ENCODE data around the gene IZUMO3.
"Not testable (repeated sequence)": the region's sequence is repeated elsewhere in the genome, so short reads cannot be mapped to it uniquely, and the experiment has no call there.

Gene IZUMO3

GRCh38 chr9:24545847-24546522 lies at the start of gene IZUMO3:
TSS of gene IZUMO3 (minus strand) at chr9:24545897. CDS start at chr9:24545649, 248 bp downstream.
- DNase-seq, result no peak

DNA sequence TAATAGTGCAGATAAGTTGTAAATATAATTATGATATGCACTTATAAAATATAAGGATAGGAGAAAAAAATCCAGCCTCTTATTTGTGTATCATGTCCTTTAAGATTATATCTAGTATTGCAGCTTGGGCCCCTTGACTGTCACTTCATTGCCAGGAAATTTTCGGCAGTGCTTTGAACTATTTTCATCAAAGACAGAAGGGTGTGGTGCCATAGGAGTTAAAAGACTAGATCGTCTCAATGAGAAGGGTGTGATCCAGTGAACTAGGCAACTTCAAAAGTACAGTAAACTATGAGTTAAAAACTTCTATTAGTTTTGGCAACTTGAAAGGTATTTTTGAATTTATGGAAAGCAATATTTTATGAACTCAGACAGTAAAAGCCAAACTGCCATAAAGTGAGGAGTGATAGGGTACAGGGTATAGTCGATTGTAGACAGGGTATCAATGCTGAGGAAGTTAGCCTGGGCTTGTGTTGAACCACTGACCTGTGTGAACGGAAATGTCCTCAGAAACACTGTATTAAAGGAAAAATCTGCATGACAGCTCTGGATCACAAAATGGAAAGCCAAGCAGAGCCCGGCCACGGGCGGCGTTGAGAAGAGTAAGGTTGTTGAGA lies 48.6 kb upstream of the IZUMO3 start:
- no peak for DNase-seq

GRCh38 chr9:24590432-24590831 lies 44.7 kb upstream of the IZUMO3 start:
- no peak for DNase-seq

DNA sequence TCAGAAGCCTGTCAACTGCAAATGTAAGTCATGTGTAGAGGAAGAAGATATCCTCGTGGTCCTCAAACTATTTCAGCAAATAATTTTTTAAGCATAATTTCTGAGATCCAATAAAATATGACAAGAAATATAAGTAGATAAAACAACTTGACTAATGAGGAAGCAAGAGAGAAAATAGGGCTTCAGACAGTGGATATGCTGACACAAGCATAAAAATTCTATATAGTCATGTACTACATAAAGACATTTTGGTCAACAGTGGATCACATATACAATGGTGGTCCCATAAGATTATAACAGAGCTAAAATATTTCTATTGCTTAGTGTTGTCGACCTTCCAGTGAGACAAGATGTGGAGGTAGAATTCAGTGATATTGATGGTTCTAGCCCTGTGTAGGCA lies 42.2 kb upstream of the IZUMO3 start:
- no peak for DNase-seq

DNA sequence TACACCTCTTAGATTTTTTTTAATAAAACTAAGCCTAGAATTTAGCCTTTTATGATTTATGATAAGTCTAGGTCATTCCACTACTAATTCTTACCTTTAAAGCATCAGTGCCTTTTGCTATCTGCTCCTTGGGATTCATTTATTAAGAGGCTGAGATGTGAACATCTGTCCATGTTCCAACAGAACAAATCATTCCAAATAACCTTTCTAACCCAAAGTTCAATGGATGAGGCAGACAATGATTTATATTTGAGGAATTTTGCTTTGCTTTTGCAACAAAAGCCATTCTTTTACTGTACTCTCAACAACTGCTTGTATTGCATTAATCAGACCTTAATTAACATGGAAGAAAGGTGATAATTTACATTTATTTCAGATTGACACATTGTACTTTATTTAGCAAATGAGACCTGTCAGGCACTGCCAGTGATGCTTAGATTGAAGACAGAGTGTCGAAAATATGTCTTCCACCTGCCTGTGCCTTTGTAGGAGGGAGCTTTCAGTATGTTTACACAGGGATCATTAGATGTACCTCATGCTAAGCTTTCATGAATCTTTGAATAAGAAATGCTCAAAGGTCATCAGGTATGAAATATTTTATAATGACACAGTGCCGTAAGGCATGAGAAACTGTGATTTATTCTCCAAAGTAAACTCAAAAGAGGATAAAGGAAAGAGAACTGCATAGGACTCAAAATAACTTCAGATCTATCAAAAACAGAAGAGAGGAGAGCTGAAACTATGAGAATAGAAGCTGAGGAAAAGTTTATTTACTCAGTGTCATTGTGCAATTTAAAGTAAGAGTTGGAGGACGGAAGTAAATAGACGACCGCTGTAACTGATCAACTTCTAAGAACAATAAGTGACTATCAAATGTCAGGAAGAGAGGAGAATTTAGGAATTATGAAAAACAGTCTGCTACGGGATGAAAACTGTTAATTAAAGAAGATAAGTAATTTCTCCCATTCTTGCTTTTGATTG lies 36.7 kb upstream of the IZUMO3 start:
- peak; percentile 46 for DNase-seq

- not testable (repeated sequence) for DNase-seq
These were observed 34.3 kb upstream of the IZUMO3 start for GRCh38 chr9:24580005-24580404.

DNA sequence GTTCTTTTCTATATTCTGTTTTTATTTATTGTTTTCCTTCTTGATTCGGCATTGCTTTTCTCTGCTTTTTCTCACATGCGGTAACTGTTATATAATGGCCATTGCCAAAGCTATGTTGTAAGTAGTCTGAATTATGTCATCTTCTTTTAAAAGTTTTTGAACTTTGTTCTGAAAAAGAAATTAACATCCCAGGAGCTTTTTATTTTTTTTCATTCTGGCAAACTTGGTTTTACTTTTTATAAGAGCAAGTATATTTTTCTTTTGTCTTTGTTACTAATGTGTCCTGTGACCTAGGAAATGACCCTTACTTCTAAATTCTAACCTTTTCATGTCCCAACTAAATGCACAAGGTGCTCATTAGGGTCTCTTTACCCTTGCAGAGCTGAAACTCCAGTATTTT lies 26.7 kb upstream of the IZUMO3 start:
- DNase-seq, result no peak

DNA sequence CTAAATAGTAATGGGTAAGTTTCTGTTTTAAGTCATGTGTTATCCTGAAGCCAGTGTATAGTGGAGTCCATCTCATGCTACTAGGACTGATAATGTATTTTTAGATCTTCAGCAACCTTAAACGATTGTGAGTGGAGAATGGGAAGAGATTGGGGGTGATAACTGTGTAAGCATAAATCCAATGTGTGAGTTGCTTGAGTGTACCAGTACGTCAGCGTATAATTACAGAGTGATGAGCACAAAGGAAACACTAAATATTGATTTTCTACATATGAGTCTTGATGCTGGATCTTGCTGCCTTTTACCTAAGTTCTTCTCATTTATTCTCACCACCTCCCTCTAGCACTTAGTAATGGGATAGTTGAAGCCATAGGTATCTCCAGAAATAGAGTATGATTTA lies 16.3 kb upstream of the IZUMO3 start:
- no peak for DNase-seq

DNA sequence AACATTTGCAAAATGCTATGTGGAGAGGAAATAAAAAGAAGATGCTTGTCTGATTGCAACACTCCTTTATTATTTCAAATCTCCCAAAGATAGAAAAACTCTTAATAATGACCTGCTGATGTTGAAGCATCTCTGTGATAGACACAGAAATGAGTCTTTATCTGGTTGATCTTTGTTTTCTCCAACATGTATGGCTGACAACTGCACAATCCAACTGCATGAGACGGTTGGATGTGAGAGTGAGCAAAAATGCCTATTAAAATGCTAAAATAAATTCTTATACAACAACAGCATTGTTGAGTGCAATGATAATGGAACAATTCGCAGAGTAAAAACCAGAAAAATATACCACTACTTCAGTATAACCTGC lies 7.5 kb upstream of the IZUMO3 start:
- no peak for DNase-seq

DNA sequence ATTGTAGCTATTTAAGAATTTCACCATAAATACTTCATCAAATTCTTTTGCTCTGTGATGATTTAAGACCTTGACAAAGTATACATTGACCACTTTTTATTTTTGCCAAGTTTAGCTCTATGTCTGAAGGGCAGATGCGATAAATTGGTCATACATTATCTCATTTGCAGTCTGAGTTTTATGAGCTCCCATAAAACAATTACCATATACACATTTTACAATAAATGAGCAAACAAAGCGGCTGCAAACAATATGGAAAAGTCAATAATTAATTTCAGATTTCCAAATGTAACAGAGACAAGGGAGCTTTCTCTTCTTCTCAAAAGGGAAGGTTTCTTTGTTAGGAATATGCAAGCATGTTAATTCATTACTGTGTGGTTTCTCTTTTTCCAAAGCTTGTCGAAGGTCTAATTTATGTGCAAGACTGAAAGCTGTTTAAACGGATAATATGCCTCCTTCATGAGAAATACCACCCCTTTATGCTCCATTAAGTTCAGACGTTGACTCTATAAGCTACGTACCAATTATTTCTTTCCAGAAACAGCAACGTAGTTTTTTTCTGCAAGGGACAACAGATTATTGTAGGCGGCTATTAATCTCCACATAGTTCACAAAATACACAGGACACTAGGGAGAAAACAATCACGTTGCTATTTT lies 7.0 kb upstream of the IZUMO3 start:
- DNase-seq, result no peak

DNA sequence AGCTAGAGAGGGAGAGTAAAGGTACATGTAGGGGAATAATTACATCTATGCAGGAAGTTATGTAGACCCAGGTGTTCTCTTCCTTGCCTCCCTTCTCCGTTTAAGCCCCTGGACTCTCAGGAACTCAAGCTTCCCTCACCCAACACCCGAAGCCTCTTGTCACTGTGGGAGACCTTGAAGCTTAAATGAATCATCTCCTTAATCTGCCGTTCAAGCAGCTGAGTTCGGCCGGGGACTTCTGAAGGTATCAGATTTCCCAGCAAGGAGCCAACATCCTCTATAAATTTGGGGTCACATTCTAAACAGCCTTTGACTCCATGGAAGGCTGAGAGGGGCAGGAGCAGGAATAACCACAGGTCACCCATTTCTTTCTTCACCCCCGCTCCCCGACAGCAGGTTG lies 412 bp downstream of the IZUMO3 start:
- no peak for DNase-seq

GRCh38 chr9:24518545-24518944 lies 27.2 kb downstream of the IZUMO3 start:
- DNase-seq, result no peak

DNA sequence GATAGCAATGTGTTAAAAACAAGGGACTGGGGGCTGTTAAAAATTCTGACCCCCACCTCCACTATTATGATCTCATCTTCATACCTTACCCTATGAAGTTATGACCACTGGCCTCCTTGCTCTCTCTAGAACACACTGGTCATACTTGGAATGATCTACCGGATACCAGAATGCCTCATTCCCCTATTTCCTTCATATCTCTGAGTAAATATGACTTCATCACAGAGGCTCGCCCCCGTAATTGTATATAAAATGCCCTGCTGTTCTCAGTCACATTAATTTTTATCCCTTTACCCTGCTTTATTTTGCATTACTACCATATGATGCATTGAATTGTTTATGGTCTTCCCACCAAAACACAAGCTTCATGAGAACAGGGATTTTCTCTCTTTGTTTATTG lies 29.2 kb downstream of the IZUMO3 start:
- DNase-seq, result no peak

DNA sequence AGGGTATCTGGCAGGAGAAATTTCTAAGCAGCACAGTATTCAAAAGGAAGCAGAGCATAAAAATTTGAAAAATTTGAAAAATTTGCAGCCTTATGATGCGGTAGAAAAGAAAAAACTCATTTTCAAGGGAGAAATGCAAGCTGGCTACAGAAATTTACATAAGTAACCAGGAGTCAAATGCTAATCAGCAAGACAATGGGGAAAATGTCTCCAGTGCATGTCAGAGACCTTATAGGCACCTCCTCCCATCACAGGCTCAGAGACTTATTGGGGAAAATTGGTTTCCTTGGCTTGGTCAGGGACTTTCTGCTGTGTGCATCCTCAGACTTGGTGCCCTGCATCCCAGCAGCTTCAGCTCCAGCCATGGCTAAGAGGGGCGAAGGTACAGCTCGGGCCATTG lies 35.8 kb downstream of the IZUMO3 start:
- no peak for DNase-seq

- no peak for DNase-seq
These were observed 41.2 kb downstream of the IZUMO3 start for GRCh38 chr9:24504521-24504920.

- no peak for DNase-seq
These were observed 43.3 kb downstream of the IZUMO3 start for GRCh38 chr9:24502206-24502937.

DNA sequence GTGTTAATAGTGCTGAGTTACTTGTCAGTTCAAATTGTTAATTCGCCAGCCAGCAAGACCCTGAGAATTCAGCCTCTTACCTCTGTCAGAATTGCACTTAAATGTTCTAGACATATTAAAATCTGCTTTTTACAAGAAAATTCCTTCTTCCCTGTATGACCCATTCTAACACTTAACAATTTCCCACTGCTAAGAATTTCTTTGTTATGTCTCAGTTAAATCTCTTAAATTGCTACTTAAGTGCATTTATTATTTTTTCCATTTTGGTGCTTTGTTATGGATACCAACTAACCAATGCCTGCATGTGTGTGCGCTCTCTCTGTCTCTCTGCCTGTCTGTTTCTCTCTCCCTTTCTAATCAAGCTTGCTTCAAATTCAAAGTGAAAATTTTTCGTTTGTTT lies 44.9 kb downstream of the IZUMO3 start:
- no peak for DNase-seq

- no peak for DNase-seq
These were observed 47.1 kb downstream of the IZUMO3 start for GRCh38 chr9:24498632-24499031.

DNA sequence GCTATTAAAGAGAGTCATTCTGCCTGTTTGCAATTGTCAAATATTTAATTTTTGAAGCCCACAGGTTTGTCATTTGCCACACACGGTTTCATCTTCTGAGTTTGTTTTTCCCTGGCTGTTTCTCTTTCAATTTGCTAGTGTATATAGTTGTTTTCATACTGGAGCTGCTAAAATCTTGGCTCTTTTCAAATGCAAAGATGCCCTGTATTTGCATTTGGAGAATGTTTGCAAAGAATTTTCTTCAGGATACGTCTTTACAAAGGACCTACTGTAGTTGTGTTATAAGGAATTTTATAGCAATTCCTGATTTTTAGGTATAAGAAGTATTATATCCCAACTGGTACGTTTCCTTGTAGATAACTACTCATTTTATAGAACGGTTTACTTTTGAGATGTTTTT lies 48.0 kb downstream of the IZUMO3 start:
- DNase-seq, result no peak

All from NCI-H510A treated with DMSO at 0.1 percent for 48 hours (cell line).